ENCODE results near the gene RCCD1. TPM values are rescaled to one million over a fixed set of nuclear protein-coding genes. Genes with fewer than 3 reads are reported as not detected.

The RCCD1 gene, protein sequence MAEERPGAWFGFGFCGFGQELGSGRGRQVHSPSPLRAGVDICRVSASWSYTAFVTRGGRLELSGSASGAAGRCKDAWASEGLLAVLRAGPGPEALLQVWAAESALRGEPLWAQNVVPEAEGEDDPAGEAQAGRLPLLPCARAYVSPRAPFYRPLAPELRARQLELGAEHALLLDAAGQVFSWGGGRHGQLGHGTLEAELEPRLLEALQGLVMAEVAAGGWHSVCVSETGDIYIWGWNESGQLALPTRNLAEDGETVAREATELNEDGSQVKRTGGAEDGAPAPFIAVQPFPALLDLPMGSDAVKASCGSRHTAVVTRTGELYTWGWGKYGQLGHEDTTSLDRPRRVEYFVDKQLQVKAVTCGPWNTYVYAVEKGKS
- total RNA-seq, result 10 to 100 TPM; 19.8 to 20.9 TPM
- polyA plus RNA-seq (2013, experiment 1 of 2), result 20.6 TPM
- polyA plus RNA-seq (2013, experiment 2 of 2), result 16.9 TPM
- long read RNA-seq, experiment 1, partial matches to known transcripts, result 2 of 4 reads
- long read RNA-seq, experiment 1, other reads (novel, unspliced or antisense), result 1 of 4 reads
- long read RNA-seq, experiment 2, partial matches to known transcripts, result 11 of 27 reads
- long read RNA-seq, experiment 2, other reads (novel, unspliced or antisense), result 12 of 27 reads
- long read RNA-seq, experiment 3, transcript RCCD1-201 (8 exons, 2,689 nt), result major isoform, 17 of 40 reads
- long read RNA-seq, experiment 3, partial matches to known transcripts, result 13 of 40 reads
- long read RNA-seq, experiment 3, other reads (novel, unspliced or antisense), result 10 of 40 reads
- long read RNA-seq, experiment 4, partial matches to known transcripts, result 3 of 3 reads
- long read RNA-seq, experiment 4, other reads (novel, unspliced or antisense), result 0 of 3 reads

DNA sequence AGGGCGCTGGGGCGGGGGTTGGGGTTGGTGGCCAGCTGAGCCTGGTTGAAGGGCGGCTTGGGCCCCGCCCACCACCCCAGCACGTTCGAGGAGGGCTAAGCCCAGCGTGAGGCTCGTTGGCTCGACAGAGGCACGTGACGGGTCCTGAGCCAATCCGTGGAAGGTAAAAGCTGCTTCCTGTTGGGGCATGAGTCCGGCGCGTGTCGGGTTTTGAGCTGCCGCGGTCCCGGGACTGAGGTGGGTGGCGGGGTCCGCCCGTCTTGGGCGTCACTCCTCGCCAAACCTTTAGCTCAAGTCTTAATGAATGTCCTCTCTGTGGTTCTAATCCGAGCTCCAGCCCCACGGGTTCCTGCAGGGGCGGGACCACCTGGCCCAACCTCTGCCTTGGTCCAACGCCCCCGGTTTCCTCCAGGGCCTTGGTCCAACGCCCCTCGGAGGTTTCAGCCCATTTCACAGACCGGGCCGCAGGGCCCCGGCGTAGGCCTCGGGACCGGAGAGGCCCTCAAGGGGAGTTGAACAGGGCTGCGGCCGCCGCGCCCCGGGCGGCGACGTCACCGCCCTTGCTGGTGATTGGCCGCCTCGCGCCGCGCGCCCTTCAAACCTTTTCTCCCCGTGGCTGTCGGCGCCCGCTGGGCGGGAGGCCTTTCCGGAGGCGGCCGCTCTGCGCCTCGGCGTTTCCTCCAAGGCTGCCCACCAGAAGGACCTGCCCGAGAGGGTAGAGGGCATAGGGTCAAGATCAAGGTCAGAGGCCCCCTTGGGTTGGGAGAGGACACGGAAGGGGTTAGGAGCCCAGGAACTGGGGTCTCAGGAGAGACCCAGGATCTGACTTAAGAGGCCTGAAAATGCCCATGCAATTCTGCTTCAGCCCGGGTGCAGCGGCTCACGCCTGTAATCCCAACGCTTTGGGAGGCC is at the start of gene RCCD1:
Gene RCCD1 (plus strand): TSS at position 173 of the 912 bp plus-strand sequence. CDS start 1,851 bp downstream, outside the sequence.
- Mint-ChIP-seq H3K36me3 (ENCODE audit: low read depth) (peaks cover 31% of the 10 kb centered on the region), H3K9me3 (no peaks in the 10 kb centered on the region), H3K4me3 (peak within 1 kb of the TSS; percentile 75), H3K4me1 (peaks cover 10% of the 10 kb centered on the region), H3K27ac (peak within 1 kb of the TSS; percentile 97), H3K27me3 (ENCODE audit: insufficient read depth) (no peaks in the 10 kb centered on the region)
- Histone ChIP-seq H3K27ac (ENCODE audit: low read depth, low read length) (peak within 1 kb of the TSS; percentile 83), H3K4me1 (ENCODE audit: control insufficient read depth, insufficient read depth, low read length) (no peaks in the 10 kb centered on the region), H3K36me3 (ENCODE audit: control insufficient read depth, insufficient read depth, low read length) (peaks cover 31% of the 10 kb centered on the region), H3K9me3 (ENCODE audit: control insufficient read depth, low read length) (no peaks in the 10 kb centered on the region), H3K4me3 (ENCODE audit: low read length) (peak within 1 kb of the TSS; percentile 88), H3K27me3 (ENCODE audit: control insufficient read depth, insufficient read depth, low read length, poor library complexity, severe bottlenecking) (no peaks in the 10 kb centered on the region), H3K9ac (ENCODE audit: extremely low read depth, low read length, poor library complexity, severe bottlenecking) (peak within 1 kb of the TSS; percentile 94)
- TF ChIP-seq, protein P1, sequence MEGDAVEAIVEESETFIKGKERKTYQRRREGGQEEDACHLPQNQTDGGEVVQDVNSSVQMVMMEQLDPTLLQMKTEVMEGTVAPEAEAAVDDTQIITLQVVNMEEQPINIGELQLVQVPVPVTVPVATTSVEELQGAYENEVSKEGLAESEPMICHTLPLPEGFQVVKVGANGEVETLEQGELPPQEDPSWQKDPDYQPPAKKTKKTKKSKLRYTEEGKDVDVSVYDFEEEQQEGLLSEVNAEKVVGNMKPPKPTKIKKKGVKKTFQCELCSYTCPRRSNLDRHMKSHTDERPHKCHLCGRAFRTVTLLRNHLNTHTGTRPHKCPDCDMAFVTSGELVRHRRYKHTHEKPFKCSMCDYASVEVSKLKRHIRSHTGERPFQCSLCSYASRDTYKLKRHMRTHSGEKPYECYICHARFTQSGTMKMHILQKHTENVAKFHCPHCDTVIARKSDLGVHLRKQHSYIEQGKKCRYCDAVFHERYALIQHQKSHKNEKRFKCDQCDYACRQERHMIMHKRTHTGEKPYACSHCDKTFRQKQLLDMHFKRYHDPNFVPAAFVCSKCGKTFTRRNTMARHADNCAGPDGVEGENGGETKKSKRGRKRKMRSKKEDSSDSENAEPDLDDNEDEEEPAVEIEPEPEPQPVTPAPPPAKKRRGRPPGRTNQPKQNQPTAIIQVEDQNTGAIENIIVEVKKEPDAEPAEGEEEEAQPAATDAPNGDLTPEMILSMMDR (conservative IDR thresholded peaks at IDR 0.05), result no peak
- DNase-seq, result peak; percentile 98
- 7 to 17% methylated on average over 28 to 69 of the region's 69 CpGs for WGBS, 2 experiments (ENCODE audit: insufficient coverage in 1 of 2, insufficient read length in 1 of 2)

DNA sequence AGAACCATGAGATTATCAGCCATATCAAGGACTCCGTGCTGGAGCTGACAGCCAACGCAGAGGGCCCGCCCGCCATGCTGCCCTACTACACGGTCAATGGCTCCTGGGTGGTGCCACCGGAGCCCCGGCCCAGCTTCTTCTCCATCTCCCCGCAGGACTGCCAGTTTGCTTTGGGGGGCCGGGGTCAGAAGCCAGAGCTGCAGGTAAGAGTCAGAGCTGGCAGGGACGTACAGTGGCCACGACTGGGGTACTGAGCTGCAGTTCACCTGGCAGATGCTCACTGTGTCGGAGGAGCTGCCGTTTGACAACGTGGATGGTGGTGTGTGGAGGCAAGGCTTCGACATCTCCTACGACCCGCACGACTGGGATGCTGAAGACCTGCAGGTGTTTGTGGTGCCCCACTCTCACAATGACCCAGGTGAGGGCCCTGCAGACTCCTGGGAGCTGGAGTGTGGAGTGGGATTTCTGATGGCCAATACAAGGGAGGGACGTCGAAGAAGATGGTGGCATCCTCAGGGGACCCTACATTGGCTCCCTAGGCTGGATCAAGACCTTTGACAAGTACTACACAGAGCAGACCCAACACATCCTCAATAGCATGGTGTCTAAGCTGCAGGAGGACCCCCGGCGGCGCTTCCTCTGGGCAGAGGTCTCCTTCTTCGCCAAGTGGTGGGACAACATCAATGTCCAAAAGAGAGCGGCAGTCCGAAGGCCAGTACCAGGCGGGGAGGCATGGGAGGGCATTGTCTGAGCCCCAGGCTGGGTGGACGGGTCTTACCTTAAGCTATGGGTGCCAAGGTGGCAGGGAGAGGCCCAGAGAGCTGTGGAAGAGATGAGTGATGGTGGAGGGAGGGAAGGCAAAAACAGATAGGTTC is 49.1 kb upstream of the RCCD1 start:
- Histone ChIP-seq H3K4me1 (ENCODE audit: control insufficient read depth, insufficient read depth, low read length) (peaks cover 7% of the 10 kb centered on the region), H3K27ac (ENCODE audit: low read depth, low read length) (no peak overlapping the region), H3K36me3 (ENCODE audit: control insufficient read depth, insufficient read depth, low read length) (peaks cover 42% of the 10 kb centered on the region), H3K27me3 (ENCODE audit: control insufficient read depth, insufficient read depth, low read length, poor library complexity, severe bottlenecking) (no peaks in the 10 kb centered on the region), H3K9me3 (ENCODE audit: control insufficient read depth, low read length) (no peaks in the 10 kb centered on the region), H3K9ac (ENCODE audit: extremely low read depth, low read length, poor library complexity, severe bottlenecking) (no peak overlapping the region), H3K4me3 (ENCODE audit: low read length) (no peak overlapping the region)
- TF ChIP-seq, protein P1 (conservative IDR thresholded peaks at IDR 0.05), result no peak
- H3K9me3 Mint-ChIP-seq, result no peaks in the 10 kb centered on the region
- no peak for DNase-seq
- no peak overlapping the region for H3K4me3 Mint-ChIP-seq
- H3K4me1 Mint-ChIP-seq, result peaks cover 15% of the 10 kb centered on the region
- H3K36me3 Mint-ChIP-seq (ENCODE audit: low read depth), result peaks cover 35% of the 10 kb centered on the region
- H3K27me3 Mint-ChIP-seq (ENCODE audit: insufficient read depth), result no peaks in the 10 kb centered on the region
- no peak overlapping the region for H3K27ac Mint-ChIP-seq
- 93 to 95% methylated on average over 18 to 28 of the region's 28 CpGs for WGBS, 2 experiments (ENCODE audit: insufficient coverage in 1 of 2, insufficient read length in 1 of 2)
